Measurements from ENCODE around the gene TMEM98.

GRCh38 chr17:32913593-32913992 lies 14.4 kb upstream of the TMEM98 start:
- TF ChIP-seq ZNF3 (CRISPR knock-in tag; IDR thresholded peaks at IDR 0.05) = no peak
- TF ChIP-seq REST (IDR thresholded peaks at IDR 0.05; ENCODE audit: borderline replicate concordance) = no peak
- TF ChIP-seq REST (CRISPR knock-in tag; IDR thresholded peaks at IDR 0.05; ENCODE audit: low read depth) = no peak

Data from K562 (cell line).